Activated CD4-positive, alpha-beta T cell treated with anti-CD3 and anti-CD28 coated beads for 36 hours (primary cell): ENCODE results near the gene NR2C2. TPM values are rescaled to one million over a fixed set of nuclear protein-coding genes. Genes with fewer than 3 reads are reported as not detected.

Experiments used
- ATAC-seq: fragments of 200-7000 bp; cut with Tn5 transposase; one replicate; pipeline ENCODE4 v1.10.0; 2021; ENCODE audit warnings: mild to moderate bottlenecking, moderate library complexity
- CTCF ChIA-PET: fragments of 350-600 bp; sonication (Branson Sonifier 250); formaldehyde crosslinking; loops from one replicate; lab custom pipeline; 2021; ENCODE audit warnings: antibody characterized with exemption; lab: Charles Lee
- POLR2A ChIA-PET: fragments of 350-600 bp; sonication (Branson Sonifier 250); formaldehyde crosslinking; loops from one replicate; lab custom pipeline; 2021; ENCODE audit warnings: antibody characterized with exemption, inconsistent platforms; lab: Charles Lee
- DNase-seq: peaks from one replicate; pipeline ENCODE4 v3.0.0-alpha.2; 2020
- H3K27ac Mint-ChIP-seq: one replicate; pipeline ENCODE4 v1.8.0; 2021; ENCODE audit warnings: mixed read lengths
- H3K27me3 Mint-ChIP-seq: one replicate; pipeline ENCODE4 v1.8.0; 2021; ENCODE audit warnings: mixed read lengths
- H3K36me3 Mint-ChIP-seq: one replicate; pipeline ENCODE4 v1.8.0; 2021; ENCODE audit warnings: low read depth, mixed read lengths
- H3K4me1 Mint-ChIP-seq: one replicate; pipeline ENCODE4 v1.8.0; 2021; ENCODE audit warnings: mixed read lengths
- H3K4me3 Mint-ChIP-seq: one replicate; pipeline ENCODE4 v1.8.0; 2021; ENCODE audit warnings: mild to moderate bottlenecking, moderate library complexity, mixed read lengths
- H3K9me3 Mint-ChIP-seq: one replicate; pipeline ENCODE4 v1.8.0; 2021; ENCODE audit warnings: low read depth, mixed read lengths
- intact Hi-C, 2 experiments: fragments of 100-400 bp; cut with DNase I in 1 of 2; cut with micrococcal nuclease in 1 of 2; formaldehyde crosslinking; loops; one replicate each; pipeline versions ENCODE4 v1.14.2 to v1.15.1; 2022 to 2024; cut with DNase I, micrococcal nuclease
- total RNA-seq, 2 experiments: library from RNA; stranded (reverse); gene quantifications; one replicate each; pipeline ENCODE4 v1.2.3, GENCODE V29; 2021

Gene NR2C2
- total RNA-seq, 2 experiments from 2014 or later, result 46.8 to 52.8 TPM

DNA sequence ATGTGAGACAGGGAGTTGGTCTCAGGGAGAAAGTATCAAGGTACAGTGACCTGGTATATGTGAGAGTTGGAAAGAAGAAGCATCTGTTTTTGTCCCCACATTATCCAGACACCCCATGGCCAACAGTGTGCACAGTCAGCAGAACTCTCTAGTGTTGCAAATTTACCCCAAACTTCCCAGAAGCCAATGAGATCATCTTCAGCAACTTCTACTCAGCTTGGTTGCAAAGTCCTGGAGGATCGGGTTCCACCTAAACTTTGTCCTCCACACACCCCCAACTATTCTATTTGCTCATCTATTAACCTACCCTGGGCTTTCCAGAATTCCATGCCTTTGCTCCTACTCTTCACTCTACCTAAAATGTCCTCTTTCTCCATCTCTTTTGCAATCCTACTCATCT, 135.9 kb downstream of the NR2C2 start:
- Mint-ChIP-seq H3K9me3 (no peaks in the 10 kb centered on the region), H3K4me1 (no peaks in the 10 kb centered on the region), H3K36me3 (peaks cover 33% of the 10 kb centered on the region), H3K27ac (no peak overlapping the region), H3K27me3 (no peaks in the 10 kb centered on the region), H3K4me3 (no peak overlapping the region)
- DNase-seq (no peak), ATAC-seq (no peak)
- CTCF ChIA-PET, result interaction anchor here (0.5 to 0.9 kb wide), 3 partner anchors 8 to 36 kb away, joined by 3 read pairs; no protein-coding TSS in a partner anchor
- POLR2A ChIA-PET, result no interaction called here
- intact Hi-C loops, result no loop called here

DNA sequence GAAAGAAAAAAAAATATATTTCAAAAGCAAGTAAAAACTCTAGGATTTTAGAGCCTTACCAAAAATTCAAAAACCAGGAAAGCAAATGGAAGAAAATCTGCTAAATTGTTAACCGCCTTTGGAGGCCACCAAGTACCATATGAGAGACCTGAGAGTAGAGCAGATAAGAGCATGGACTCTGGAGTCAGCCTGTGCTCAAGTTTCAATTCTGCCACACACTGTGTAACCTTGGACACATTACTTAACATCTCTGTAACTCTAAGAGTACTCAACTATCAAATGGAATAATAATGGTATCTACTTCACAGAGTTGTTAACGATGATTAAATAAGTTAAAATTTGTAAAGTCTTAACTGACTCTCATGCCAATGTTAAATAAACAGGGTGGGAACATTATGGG, 138.9 kb downstream of the NR2C2 start:
- DNase-seq, result no peak
- ATAC-seq, result no peak
- intact Hi-C loops, result no loop called here
- no peak overlapping the region for H3K4me3 Mint-ChIP-seq
- H3K27ac Mint-ChIP-seq, result no peak overlapping the region
- POLR2A ChIA-PET, result no interaction called here
- peaks cover 40% of the 10 kb centered on the region for H3K36me3 Mint-ChIP-seq
- H3K4me1 Mint-ChIP-seq, result peaks cover under 1% of the 10 kb centered on the region
- no peaks in the 10 kb centered on the region for H3K9me3 Mint-ChIP-seq
- CTCF ChIA-PET, result interaction anchor here (0.5 to 1.0 kb wide), 2 partner anchors 35 to 717 kb away, joined by 3 read pairs; no protein-coding TSS in a partner anchor
- H3K27me3 Mint-ChIP-seq, result no peaks in the 10 kb centered on the region

DNA sequence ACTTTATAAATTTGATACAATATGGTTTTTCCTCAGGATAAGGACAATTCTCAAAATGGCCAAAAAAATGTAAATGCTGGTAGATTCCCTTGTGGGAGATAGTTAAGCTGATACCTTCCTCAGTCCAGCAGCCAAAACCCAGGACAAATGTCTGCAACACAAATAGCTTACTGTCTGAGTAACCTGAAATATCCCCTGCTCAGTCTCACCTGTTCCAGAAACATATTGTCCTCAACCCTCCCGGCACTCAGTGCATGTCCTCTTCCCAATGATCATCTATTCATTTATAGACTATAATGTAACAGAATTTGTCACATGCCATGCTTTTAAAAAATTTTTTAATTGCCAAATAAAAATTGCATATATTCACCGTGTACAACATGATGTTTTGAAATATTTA, 139.3 kb downstream of the NR2C2 start:
- H3K4me1 Mint-ChIP-seq, result peaks cover 3% of the 10 kb centered on the region
- ATAC-seq, result no peak
- no peaks in the 10 kb centered on the region for H3K27me3 Mint-ChIP-seq
- no peak overlapping the region for H3K27ac Mint-ChIP-seq
- H3K4me3 Mint-ChIP-seq, result no peak overlapping the region
- ChIA-PET CTCF (interaction anchor here (1.0 kb wide), 1 partner anchor 36 kb away, joined by 3 read pairs; no protein-coding TSS in a partner anchor), POLR2A (no interaction called here)
- H3K36me3 Mint-ChIP-seq, result peaks cover 42% of the 10 kb centered on the region
- DNase-seq, result no peak
- intact Hi-C loops, result no loop called here
- no peaks in the 10 kb centered on the region for H3K9me3 Mint-ChIP-seq

DNA sequence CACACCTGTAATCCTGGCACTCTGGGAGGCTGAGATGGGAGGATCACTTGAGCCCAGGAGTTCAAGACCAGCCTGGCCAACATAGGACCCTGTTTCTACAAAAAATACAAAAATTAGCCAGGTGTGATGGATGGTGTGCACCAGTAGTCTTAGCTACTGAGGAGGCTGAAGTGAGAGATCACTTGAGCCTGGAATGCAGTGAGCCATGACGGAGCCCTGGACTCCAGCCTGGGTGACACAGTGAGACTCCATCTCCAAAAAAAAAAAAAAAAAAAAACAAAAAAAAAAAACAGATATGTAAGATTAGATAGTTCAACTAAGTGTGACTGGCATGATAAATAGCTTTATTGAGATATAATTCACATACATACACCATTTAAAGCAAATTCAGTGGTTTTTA, 141.8 kb downstream of the NR2C2 start:
- Mint-ChIP-seq H3K4me3 (no peak overlapping the region), H3K4me1 (peaks cover 3% of the 10 kb centered on the region), H3K9me3 (no peaks in the 10 kb centered on the region), H3K27me3 (no peaks in the 10 kb centered on the region), H3K36me3 (peaks cover 33% of the 10 kb centered on the region), H3K27ac (no peak overlapping the region)
- intact Hi-C loops, result no loop called here
- ChIA-PET POLR2A (interaction anchor here (0.7 kb wide), 1 partner anchor 24 kb away, joined by 3 read pairs; the partner anchor contains the start of gene MRPS25), CTCF (no interaction called here)
- no peak for DNase-seq
- no peak for ATAC-seq

DNA sequence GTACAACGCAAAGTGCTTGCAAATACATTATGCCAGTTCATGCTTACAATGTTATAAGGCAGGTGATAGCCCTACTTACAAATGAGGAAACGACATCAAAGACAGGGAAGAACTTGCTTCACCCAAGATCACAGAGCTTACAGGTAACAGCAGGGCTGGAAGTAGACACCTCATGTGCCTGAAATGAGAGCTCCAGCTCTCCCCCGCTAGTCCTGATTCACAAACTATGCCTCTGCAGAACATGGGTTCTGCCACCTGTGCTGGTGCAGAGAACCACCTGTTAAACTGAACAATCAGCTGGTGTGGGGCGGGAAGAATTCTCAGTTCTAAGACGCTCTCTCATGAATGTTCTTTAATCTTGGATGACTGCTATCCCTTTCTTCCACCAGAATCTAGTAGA, 144.2 kb downstream of the NR2C2 start:
- no peak overlapping the region for H3K27ac Mint-ChIP-seq
- H3K4me3 Mint-ChIP-seq, result no peak overlapping the region
- POLR2A ChIA-PET, result interaction anchor here (1.3 kb wide), 1 partner anchor 27 kb away, joined by 3 read pairs; the partner anchor contains the start of gene MRPS25
- CTCF ChIA-PET, result interaction anchor here (0.6 to 2.1 kb wide), 6 partner anchors 8 to 184 kb away, joined by 3 to 6 read pairs (median 3); no protein-coding TSS in a partner anchor
- H3K4me1 Mint-ChIP-seq, result peaks cover 3% of the 10 kb centered on the region
- intact Hi-C loops, result loop anchor here in 1 of 2 experiments (2.0 to 10.0 kb wide), 2 partner anchors 17 to 667 kb away; no protein-coding TSS in a partner anchor
- H3K27me3 Mint-ChIP-seq, result no peaks in the 10 kb centered on the region
- no peak for DNase-seq
- H3K36me3 Mint-ChIP-seq, result peaks cover 41% of the 10 kb centered on the region
- H3K9me3 Mint-ChIP-seq, result no peaks in the 10 kb centered on the region
- no peak for ATAC-seq

DNA sequence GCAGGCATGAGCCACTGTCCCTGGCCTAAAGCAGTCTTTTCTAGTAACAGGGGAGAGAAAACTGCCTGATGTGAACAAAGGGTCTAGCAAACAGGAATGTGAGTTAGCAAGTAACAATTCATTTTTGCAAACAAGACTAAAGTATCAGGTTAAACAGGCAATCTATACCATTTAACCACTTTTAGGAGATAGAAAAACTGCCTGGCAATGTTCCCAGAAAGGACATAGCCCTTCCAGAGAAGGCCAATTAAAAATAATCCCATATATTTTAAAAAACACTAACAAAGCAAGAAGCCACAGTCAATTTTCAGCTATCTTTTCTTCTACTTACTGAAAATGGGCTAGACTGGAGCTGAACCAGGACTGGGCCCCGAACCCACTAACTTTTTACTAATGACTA, 145.3 kb downstream of the NR2C2 start:
- no peaks in the 10 kb centered on the region for H3K27me3 Mint-ChIP-seq
- H3K4me1 Mint-ChIP-seq, result peaks cover 6% of the 10 kb centered on the region
- CTCF ChIA-PET, result interaction anchor here (1.4 to 2.1 kb wide), 3 partner anchors 15 to 41 kb away, joined by 3 to 6 read pairs (median 4); no protein-coding TSS in a partner anchor
- POLR2A ChIA-PET, result no interaction called here
- H3K27ac Mint-ChIP-seq, result no peak overlapping the region
- H3K36me3 Mint-ChIP-seq, result peaks cover 40% of the 10 kb centered on the region
- ATAC-seq (no peak), DNase-seq (no peak)
- intact Hi-C loops, result loop anchor here in 1 of 2 experiments (10.0 kb wide), 1 partner anchor 668 kb away; no protein-coding TSS in a partner anchor
- H3K9me3 Mint-ChIP-seq, result no peaks in the 10 kb centered on the region
- no peak overlapping the region for H3K4me3 Mint-ChIP-seq

DNA sequence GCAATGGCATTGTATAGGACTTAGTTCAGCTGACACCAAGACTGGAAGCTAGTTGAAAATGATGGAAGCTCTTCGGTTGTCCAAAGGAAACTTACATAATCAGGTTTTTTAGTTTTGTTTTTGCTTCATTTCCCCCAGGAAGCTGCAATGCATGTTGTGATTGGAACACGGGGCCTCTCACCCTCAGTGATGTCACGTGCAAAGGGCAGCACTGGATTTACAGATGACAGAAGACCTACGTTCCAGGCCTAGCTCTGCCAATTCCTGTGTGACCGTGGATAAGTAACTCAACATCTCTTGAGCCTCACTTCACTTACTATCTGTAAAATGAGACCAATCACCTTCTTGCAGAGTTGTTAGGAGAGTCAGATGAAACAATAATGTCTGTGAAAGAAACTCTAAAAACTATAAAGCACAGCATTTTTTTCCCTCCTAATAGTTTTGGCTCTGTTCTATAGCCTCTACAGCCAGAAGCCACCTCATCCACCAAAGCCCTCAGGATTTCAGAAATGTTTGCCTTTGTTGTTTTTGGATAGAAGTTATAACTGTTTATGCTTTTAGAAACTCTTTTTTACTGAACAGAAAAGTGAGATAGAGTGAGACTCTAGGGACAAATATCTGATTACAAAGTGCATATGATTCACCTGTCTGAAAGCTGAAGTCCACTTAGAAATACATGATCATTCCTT, 146.9 kb downstream of the NR2C2 start:
- DNase-seq (no peak), ATAC-seq (no peak)
- Mint-ChIP-seq H3K4me1 (peaks cover 16% of the 10 kb centered on the region), H3K4me3 (no peak overlapping the region), H3K27me3 (peaks cover 2% of the 10 kb centered on the region), H3K9me3 (no peaks in the 10 kb centered on the region), H3K27ac (no peak overlapping the region), H3K36me3 (peaks cover 41% of the 10 kb centered on the region)
- ChIA-PET CTCF (interaction anchor here (0.9 to 1.6 kb wide), 2 partner anchors 9 to 10 kb away, joined by 3 read pairs; no protein-coding TSS in a partner anchor), POLR2A (interaction anchor here (0.6 kb wide), 2 partner anchors 10 to 29 kb away, joined by 4 to 8 read pairs; no protein-coding TSS in a partner anchor)
- intact Hi-C loops, result loop anchor here in 1 of 2 experiments (10.0 kb wide), 1 partner anchor 670 kb away; no protein-coding TSS in a partner anchor

DNA sequence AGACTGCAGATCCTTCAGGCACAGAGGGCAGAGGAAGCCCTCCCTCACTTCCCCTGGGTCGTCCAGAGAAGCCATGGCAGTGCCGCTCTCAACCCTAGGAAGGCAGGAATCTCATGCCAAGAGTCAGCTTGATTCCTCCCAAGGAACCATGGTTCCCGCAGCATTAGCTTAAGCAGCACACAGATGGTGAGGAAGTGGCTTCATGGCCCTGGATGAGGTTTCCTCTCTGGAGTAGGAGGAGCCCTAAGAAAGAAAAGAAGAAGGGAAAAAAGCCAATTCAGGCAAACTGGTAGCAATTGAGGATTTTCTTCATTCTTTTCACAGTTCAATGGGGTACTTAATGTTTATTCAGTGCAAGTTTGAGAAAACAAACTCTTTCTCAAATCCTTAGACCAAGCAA, 148.7 kb downstream of the NR2C2 start:
- Mint-ChIP-seq H3K27ac (no peak overlapping the region), H3K9me3 (no peaks in the 10 kb centered on the region), H3K27me3 (peaks cover 2% of the 10 kb centered on the region), H3K4me3 (no peak overlapping the region), H3K36me3 (peaks cover 30% of the 10 kb centered on the region), H3K4me1 (peaks cover 21% of the 10 kb centered on the region)
- ChIA-PET CTCF (interaction anchor here (0.9 to 1.8 kb wide), 4 partner anchors 13 to 170 kb away, joined by 3 to 7 read pairs (median 3); no protein-coding TSS in a partner anchor), POLR2A (interaction anchor here (0.6 to 1.4 kb wide), 2 partner anchors 31 to 46 kb away, joined by 3 to 4 read pairs; partner anchors contain the start of gene MRPS25)
- no peak for DNase-seq
- intact Hi-C loops, result loop anchor here in 1 of 2 experiments (5.0 to 10.0 kb wide), 2 partner anchors 266 to 671 kb away; no protein-coding TSS in a partner anchor
- no peak for ATAC-seq

DNA sequence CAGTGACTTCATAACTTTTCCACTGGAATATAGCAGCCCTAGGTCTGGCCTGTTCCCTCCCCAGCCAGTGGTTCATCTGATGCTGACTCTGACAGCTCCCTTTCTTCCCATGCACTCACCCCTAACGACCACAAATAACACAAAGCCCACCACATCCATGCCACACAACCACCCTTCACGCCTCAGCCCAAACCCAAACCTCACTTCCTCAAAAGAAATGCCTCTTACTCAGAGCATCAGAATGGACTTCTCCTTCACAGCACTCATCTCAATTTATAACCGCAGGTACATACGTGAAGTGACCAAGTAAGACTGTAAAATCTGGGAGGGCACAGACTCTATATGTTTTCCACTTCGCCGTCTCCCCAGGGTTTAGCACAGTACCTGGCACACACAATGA, 150.5 kb downstream of the NR2C2 start:
- ATAC-seq (no peak), DNase-seq (peak; percentile 35)
- ChIA-PET POLR2A (interaction anchor here (1.0 to 1.4 kb wide), 2 partner anchors 33 to 264 kb away, joined by 3 to 4 read pairs; partner anchors contain the start of gene MRPS25), CTCF (interaction anchor here (0.6 to 2.4 kb wide), 4 partner anchors 11 to 106 kb away, joined by 3 to 16 read pairs (median 6); partner anchors contain the start of gene MRPS25)
- intact Hi-C loops, result loop anchor here (1.0 to 10.0 kb wide), 7 partner anchors 43 to 953 kb away; partner anchors contain the start of genes CAPN7 (in 1 of the 2), CCDC174 (in 1 of the 2), LSM3 (in 1 of the 2) and XPC (in 1 of the 2)
- H3K4me1 Mint-ChIP-seq, result peaks cover 18% of the 10 kb centered on the region
- peaks cover 2% of the 10 kb centered on the region for H3K27me3 Mint-ChIP-seq
- no peaks in the 10 kb centered on the region for H3K9me3 Mint-ChIP-seq
- H3K36me3 Mint-ChIP-seq, result peaks cover 27% of the 10 kb centered on the region
- H3K4me3 Mint-ChIP-seq, result peak overlapping the region; percentile 85
- H3K27ac Mint-ChIP-seq, result peak overlapping the region; percentile 91
